Subcutaneous adipose tissue (tissue), 4 donors: ENCODE results near the gene LHFPL2. TPM values are rescaled to one million over a fixed set of nuclear protein-coding genes. Genes with fewer than 3 reads are reported as not detected.

Experiments
- total RNA-seq, 4 donors: library from RNA; depleted of rRNA; stranded (reverse); fragments of >200 nt; gene quantifications; one replicate each; pipeline ENCODE4 v1.1.0, GENCODE V29; 2016
- TF ChIP-seq, protein P1 (sequence below): fragments of 450-650 bp; IDR thresholded peaks from one replicate; pipeline ENCODE4 v1.5.1; 2016; ENCODE audit warnings: low read depth, mild to moderate bottlenecking, control low read depth, antibody characterized with exemption, moderate library complexity

The LHFPL2 gene
- total RNA-seq, 4 donors from 2014 or later = 18.5 to 104 (median 30.0) TPM

DNA sequence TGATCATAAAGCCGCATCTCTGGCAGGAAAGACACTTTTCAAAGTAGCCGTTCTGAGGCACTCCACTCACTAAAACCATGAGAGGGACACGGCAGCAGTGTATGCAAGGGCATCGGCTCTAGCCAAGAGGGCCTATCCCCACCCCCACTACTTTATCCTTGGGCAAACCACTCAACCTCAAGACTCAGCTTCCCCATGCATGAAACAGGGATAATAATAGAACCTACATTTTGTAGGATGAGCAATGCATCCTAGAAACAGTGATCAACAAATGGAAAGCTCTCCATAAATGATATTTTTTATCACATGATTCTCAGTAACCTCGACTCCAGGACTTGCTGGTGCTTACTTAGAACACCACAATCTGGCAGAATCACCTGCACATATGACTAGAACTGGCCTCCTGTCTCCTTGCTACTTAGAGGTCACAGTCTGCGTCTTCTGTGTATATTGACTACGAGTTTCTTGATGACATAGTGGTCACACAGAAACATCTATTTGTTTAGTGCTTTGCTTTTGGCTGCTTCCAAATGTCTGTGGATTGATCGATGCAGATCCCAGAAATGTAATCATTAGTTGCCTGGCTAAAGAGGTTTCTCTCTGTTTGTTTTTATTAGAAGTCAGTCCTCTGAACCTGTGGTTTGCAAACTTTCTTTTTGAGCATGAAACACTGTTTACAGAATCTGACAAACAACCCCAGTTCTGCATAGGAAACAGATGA is 102.1 kb downstream of the LHFPL2 start:
- TF ChIP-seq, protein P1, sequence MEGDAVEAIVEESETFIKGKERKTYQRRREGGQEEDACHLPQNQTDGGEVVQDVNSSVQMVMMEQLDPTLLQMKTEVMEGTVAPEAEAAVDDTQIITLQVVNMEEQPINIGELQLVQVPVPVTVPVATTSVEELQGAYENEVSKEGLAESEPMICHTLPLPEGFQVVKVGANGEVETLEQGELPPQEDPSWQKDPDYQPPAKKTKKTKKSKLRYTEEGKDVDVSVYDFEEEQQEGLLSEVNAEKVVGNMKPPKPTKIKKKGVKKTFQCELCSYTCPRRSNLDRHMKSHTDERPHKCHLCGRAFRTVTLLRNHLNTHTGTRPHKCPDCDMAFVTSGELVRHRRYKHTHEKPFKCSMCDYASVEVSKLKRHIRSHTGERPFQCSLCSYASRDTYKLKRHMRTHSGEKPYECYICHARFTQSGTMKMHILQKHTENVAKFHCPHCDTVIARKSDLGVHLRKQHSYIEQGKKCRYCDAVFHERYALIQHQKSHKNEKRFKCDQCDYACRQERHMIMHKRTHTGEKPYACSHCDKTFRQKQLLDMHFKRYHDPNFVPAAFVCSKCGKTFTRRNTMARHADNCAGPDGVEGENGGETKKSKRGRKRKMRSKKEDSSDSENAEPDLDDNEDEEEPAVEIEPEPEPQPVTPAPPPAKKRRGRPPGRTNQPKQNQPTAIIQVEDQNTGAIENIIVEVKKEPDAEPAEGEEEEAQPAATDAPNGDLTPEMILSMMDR = no peak

DNA sequence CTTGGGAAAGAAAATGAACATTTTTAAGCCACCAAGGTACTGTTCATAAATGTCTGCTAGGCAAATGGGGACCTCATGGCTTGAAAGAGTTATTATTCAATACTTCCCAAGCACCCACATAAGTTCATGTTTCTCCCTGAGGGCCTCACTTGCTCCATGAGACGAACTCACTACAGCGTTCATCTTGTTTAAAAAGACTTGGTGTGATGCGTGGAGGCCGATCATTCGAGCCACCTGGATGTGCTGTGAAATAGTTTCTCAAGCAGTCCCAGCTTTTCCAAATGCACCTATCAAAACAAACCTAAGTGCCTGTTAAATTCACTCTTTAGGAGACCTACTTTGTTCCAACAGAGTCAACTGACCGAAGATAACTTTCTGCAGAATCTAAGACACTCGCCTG is 103.2 kb downstream of the LHFPL2 start:
- TF ChIP-seq, protein P1 = no peak

DNA sequence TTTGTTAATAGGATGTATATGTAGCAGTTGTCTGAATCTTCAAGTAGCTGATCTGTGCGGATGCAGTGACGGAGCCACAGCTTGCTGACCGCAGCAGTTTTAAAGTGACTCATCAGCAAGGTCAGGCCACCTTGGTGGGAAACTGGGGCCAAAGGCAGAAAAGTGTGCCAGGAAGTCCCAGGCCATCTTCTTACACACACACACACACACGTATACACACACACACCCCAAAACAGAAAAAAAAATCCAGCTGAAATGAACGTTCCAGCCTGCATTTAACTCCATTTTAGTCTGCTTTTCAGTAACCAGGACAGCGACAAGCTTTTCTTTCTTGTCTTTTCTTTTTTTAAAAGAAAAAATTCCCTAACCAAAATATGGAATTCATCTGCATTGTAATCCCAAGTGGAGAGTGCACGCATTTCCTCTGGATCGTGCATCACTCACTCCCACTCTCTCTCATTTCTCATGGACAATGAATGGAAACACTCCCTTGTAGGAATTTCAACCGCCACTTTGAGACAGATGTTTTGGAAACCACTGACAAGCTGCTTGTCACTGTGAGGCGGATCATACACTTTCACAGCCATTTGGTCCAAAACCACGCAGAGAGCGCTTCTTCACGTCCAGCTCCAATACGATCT is 103.9 kb downstream of the LHFPL2 start:
- TF ChIP-seq, protein P1 = no peak

DNA sequence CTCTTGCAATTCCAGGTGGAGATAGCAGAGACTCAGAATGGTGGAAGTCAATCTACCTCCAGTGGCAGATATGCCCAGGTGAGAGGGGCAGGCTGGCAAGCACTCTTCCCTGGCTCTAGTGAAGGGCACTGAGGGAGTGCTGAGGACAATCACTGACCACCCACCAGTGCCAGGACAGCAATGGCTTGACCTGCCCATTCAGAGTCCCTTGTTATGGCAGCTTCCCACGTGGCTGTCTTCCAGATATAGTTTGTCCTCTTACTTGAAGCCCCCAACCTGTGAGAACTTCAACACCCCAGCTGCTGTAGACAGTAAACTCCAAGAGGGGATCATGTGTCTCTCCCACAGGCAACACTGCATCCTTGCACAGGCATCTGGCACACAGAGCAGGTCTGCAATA is 104.7 kb downstream of the LHFPL2 start:
- TF ChIP-seq, protein P1 = no peak

DNA sequence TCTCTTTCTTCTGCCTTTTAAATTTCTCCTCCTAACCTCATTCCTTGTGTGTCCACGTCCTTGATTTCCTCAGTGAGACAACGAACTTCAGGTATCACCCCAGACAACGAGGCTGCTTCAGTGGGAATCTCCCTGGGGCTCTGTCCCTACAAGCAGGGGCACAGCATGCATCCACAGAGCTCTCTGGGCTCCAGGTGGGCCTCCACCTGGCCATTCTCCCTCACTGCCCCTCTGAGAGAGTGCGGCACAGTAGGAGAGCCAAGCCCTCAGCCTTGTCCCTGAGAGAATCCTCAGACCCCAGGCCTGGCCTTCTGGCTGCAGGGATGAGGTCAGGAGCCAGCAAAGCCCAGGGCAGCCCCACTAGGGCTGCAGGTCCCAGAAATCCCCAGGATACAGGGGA is 105.3 kb downstream of the LHFPL2 start:
- TF ChIP-seq, protein P1 = no peak

DNA sequence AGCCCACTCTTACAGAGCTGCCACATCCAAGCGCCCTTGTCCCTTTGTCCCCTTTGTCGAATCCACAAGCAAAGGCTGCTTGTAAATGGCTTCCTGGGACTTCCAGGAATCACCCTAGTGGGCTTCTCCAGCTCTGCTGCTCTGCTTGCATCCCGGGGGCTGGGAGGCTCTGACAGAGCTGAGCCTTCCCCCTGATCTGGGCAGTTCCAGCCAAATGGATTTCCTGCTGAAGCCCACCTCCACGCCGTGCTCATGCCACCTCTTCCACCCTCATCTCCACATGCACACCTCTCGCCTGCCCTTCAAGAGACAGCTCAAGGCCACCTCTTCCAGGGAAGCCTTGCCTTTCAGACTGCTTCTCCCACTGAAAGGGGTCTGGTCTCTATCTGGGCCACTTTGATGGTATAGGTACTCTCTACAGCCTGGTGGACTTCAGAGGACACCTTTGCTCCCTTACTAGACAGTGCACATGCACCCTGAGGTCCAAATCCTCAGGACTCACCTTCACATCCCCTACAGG is 106.2 kb downstream of the LHFPL2 start:
- TF ChIP-seq, protein P1 = no peak

DNA sequence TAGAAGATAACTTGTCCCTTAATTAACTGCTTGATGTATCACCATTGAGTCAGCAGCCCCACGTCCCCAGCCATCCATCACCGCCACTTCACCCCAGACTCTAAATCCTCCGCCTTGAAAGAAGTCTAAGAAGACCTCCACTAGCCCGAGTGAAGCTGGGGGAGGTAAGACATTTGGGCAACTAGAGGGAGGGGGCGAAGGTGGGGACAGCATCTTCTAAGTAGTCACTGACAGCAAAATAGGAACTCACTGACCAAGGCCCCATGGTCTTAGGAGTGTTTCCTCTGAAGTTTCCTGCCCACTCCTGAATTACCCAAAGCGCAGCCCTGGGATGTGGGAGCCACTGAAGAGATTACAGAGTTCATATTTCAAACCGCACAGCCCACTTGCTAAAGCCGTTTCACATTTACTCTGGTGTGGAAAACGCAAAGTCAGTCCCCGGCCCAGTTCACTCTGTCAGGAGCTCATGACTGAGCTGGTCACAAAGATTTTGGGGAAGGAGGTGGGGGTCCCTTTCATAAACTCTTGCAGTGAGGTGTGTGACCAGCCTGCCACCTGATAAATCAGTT is 107.4 kb downstream of the LHFPL2 start:
- TF ChIP-seq, protein P1 = no peak
